Progenitor cell of endocrine pancreas (in vitro differentiated cells): ENCODE measurements around the gene MLLT3. TPM values are rescaled to one million over a fixed set of nuclear protein-coding genes. Genes with fewer than 3 reads are reported as not detected.

Experiments
- DNase-seq: peaks from one replicate; pipeline ENCODE4 v3.0.0; 2021; ENCODE audit warnings: low spot score; ENCODE audit not compliant: unreplicated experiment
- H3K27ac Mint-ChIP-seq: 2 replicates; pipeline ENCODE4 v1.8.0; 2021; ENCODE audit warnings: mild to moderate bottlenecking, moderate library complexity, mixed read lengths
- H3K27me3 Mint-ChIP-seq: 2 replicates; pipeline ENCODE4 v1.8.0; 2021; ENCODE audit warnings: mixed read lengths
- H3K36me3 Mint-ChIP-seq: 2 replicates; pipeline ENCODE4 v1.8.0; 2022; ENCODE audit warnings: mixed read lengths; ENCODE audit not compliant: insufficient read depth
- H3K4me1 Mint-ChIP-seq: 2 replicates; pipeline ENCODE4 v1.8.0; 2021; ENCODE audit warnings: low read depth, mixed read lengths
- H3K4me3 Mint-ChIP-seq: 2 replicates; pipeline ENCODE4 v1.8.0; 2021; ENCODE audit warnings: low read depth, mild to moderate bottlenecking, moderate library complexity, mixed read lengths
- H3K9me3 Mint-ChIP-seq: 2 replicates; pipeline ENCODE4 v1.8.0; 2021; ENCODE audit warnings: low read depth, mixed read lengths
- CTCF ChIP-seq: fragments of 200-600 bp; sonication (generic); IDR thresholded peaks from one replicate; pipeline ENCODE4 v1.5.0; 2021; ENCODE audit warnings: antibody characterized with exemption, mild to moderate bottlenecking; ENCODE audit not compliant: unreplicated experiment
- total RNA-seq: library from RNA; stranded (reverse); gene quantifications from 2 replicates; pipeline ENCODE4 v1.2.1, GENCODE V29; 2021

The MLLT3 gene
- total RNA-seq, 1 donor from 2014 or later: 25.8 TPM

GRCh38 chr9:20559231-20559890, 62.9 kb downstream of the MLLT3 start:
- no peak for DNase-seq
- Mint-ChIP-seq H3K36me3 (no peaks in the 10 kb centered on the region), H3K4me3 (no peak overlapping the region), H3K4me1 (peaks cover 32% of the 10 kb centered on the region), H3K27ac (no peak overlapping the region), H3K27me3 (no peaks in the 10 kb centered on the region), H3K9me3 (no peaks in the 10 kb centered on the region)
- TF ChIP-seq CTCF: no peak

- DNase-seq: no peak
- no peak for TF ChIP-seq CTCF
- Mint-ChIP-seq H3K27me3 (no peaks in the 10 kb centered on the region), H3K4me3 (no peak overlapping the region), H3K27ac (no peak overlapping the region), H3K36me3 (no peaks in the 10 kb centered on the region), H3K4me1 (peaks cover 29% of the 10 kb centered on the region), H3K9me3 (no peaks in the 10 kb centered on the region)
Observed at GRCh38 chr9:20558566-20559016, 63.7 kb downstream of the MLLT3 start.

- Mint-ChIP-seq H3K4me3 (no peak overlapping the region), H3K9me3 (no peaks in the 10 kb centered on the region), H3K4me1 (peaks cover 28% of the 10 kb centered on the region)
Observed at GRCh38 chr9:20557890-20558565, 64.3 kb downstream of the MLLT3 start.

GRCh38 chr9:20557285-20557684, 65.0 kb downstream of the MLLT3 start:
- Mint-ChIP-seq H3K27ac (peak overlapping the region; percentile 30), H3K36me3 (no peaks in the 10 kb centered on the region), H3K9me3 (no peaks in the 10 kb centered on the region), H3K27me3 (no peaks in the 10 kb centered on the region), H3K4me1 (peaks cover 25% of the 10 kb centered on the region), H3K4me3 (no peak overlapping the region)
- no peak for TF ChIP-seq CTCF
- DNase-seq: no peak

More at GRCh38 chr9:20557890-20558565, 64.3 kb downstream of the MLLT3 start:
- Mint-ChIP-seq H3K27ac (peak overlapping the region; percentile 30), H3K36me3 (no peaks in the 10 kb centered on the region), H3K27me3 (no peaks in the 10 kb centered on the region)
- no peak for TF ChIP-seq CTCF
- DNase-seq: no peak

GRCh38 chr9:20553558-20554149, 68.6 kb downstream of the MLLT3 start:
- Mint-ChIP-seq H3K27me3 (no peaks in the 10 kb centered on the region), H3K36me3 (no peaks in the 10 kb centered on the region), H3K9me3 (no peaks in the 10 kb centered on the region), H3K4me1 (peaks cover 31% of the 10 kb centered on the region), H3K4me3 (no peak overlapping the region), H3K27ac (no peak overlapping the region)
- no peak for TF ChIP-seq CTCF
- DNase-seq: no peak
